BLaER1 (cell line): ENCODE measurements around the gene TMEM74B.
A peak's percentile ranks its signal among the peaks of the same experiment; 100 is the strongest.
"Not testable (repeated sequence)": the region's sequence is repeated elsewhere in the genome, so short reads cannot be mapped to it uniquely, and the experiment has no call there.

Source experiments
- H3K27ac ChIP-seq: shearing (Covaris generic); formaldehyde crosslinking; 2 replicates; pipeline ENCODE4 v1.8.1; 2022
- H3K27me3 ChIP-seq: shearing (Covaris generic); formaldehyde crosslinking; 2 replicates; pipeline ENCODE4 v1.8.1; 2022
- H3K36me3 ChIP-seq: shearing (Covaris generic); formaldehyde crosslinking; 2 replicates; pipeline ENCODE4 v1.8.1; 2022
- H3K4me1 ChIP-seq: shearing (Covaris generic); formaldehyde crosslinking; 2 replicates; pipeline ENCODE4 v1.8.1; 2022
- H3K4me2 ChIP-seq: shearing (Covaris generic); formaldehyde crosslinking; 2 replicates; pipeline ENCODE4 v1.8.1; 2022
- H3K4me3 ChIP-seq: shearing (Covaris generic); formaldehyde crosslinking; 2 replicates; pipeline ENCODE4 v1.8.1; 2022
- H3K9ac ChIP-seq: shearing (Covaris generic); formaldehyde crosslinking; 2 replicates; pipeline ENCODE4 v1.8.1; 2022
- H3K9me3 ChIP-seq: shearing (Covaris generic); formaldehyde crosslinking; 2 replicates; pipeline ENCODE4 v1.8.1; 2022
- H4K20me1 ChIP-seq: shearing (Covaris generic); formaldehyde crosslinking; 2 replicates; pipeline ENCODE4 v1.8.1; 2022
- Cebpa-rat ChIP-seq: shearing (Covaris generic); IDR thresholded peaks from 2 replicates; pipeline ENCODE4 v1.8.1; 2022

TMEM74B gene

GRCh38 chr20:1184638-1185315 lies at the start of gene TMEM74B:
Gene TMEM74B, minus strand, starts transcription at chr20:1184981. Its CDS starts 1,180 bp downstream, at chr20:1183801.
- peak within 1 kb of the TSS; percentile 63 for H3K4me2 ChIP-seq
- H3K4me1 ChIP-seq, result no peaks in the 10 kb centered on the region
- H4K20me1 ChIP-seq, result peaks cover 24% of the 10 kb centered on the region; the same call in 1 of the 2 replicates
- peaks cover 41% of the 10 kb centered on the region for H3K27me3 ChIP-seq
- no peak within 1 kb of the TSS for H3K9ac ChIP-seq
- peak within 1 kb of the TSS; percentile 58 for H3K4me3 ChIP-seq
- no peaks in the 10 kb centered on the region; the same call in 1 of the 2 replicates for H3K36me3 ChIP-seq
- H3K27ac ChIP-seq, result no peak within 1 kb of the TSS
- no peak for TF ChIP-seq Cebpa-rat
- no peaks in the 10 kb centered on the region for H3K9me3 ChIP-seq

- Histone ChIP-seq H3K4me1 (peaks cover 5% of the 10 kb centered on the region), H3K9ac (no peak overlapping the region), H3K36me3 (no peaks in the 10 kb centered on the region), H3K27me3 (peaks cover 4% of the 10 kb centered on the region; the same call in 1 of the 2 replicates), H3K27ac (no peak overlapping the region), H3K4me2 (no peak overlapping the region), H3K4me3 (no peak overlapping the region), H4K20me1 (no peaks in the 10 kb centered on the region), H3K9me3 (no peaks in the 10 kb centered on the region)
- TF ChIP-seq Cebpa-rat, result no peak
Measured at GRCh38 chr20:1232286-1233111, 47.7 kb upstream of the TMEM74B start.

- H3K9ac ChIP-seq, result no peak overlapping the region
- no peaks in the 10 kb centered on the region for H3K36me3 ChIP-seq
- no peaks in the 10 kb centered on the region for H4K20me1 ChIP-seq
- H3K4me2 ChIP-seq, result no peak overlapping the region
- no peak overlapping the region for H3K27ac ChIP-seq
- peaks cover 20% of the 10 kb centered on the region for H3K27me3 ChIP-seq
- TF ChIP-seq Cebpa-rat, result no peak
- no peaks in the 10 kb centered on the region for H3K9me3 ChIP-seq
- H3K4me3 ChIP-seq, result no peak overlapping the region
- peaks cover 12% of the 10 kb centered on the region for H3K4me1 ChIP-seq
Measured at GRCh38 chr20:1229541-1229940, 44.8 kb upstream of the TMEM74B start.

- peaks cover 20% of the 10 kb centered on the region for H3K27me3 ChIP-seq
- H4K20me1 ChIP-seq, result no peaks in the 10 kb centered on the region
- peak within 1 kb of the TSS; percentile 100 for H3K4me2 ChIP-seq
- H3K9me3 ChIP-seq, result no peaks in the 10 kb centered on the region
- H3K36me3 ChIP-seq, result no peaks in the 10 kb centered on the region
- peak within 1 kb of the TSS; percentile 77 for H3K4me3 ChIP-seq
- TF ChIP-seq Cebpa-rat, result no peak
- H3K4me1 ChIP-seq, result peaks cover 10% of the 10 kb centered on the region
- peak within 1 kb of the TSS; percentile 71 for H3K9ac ChIP-seq
- no peak within 1 kb of the TSS for H3K27ac ChIP-seq
Measured at GRCh38 chr20:1225783-1226654, 41.2 kb upstream of the TMEM74B start, which contains the start of gene RAD21L1. Gene RAD21L1, plus strand, starts transcription at chr20:1226044. Its CDS starts 2,410 bp downstream, at chr20:1228454.

GRCh38 chr20:1225263-1225782 lies 40.5 kb upstream of the TMEM74B start:
- H3K36me3 ChIP-seq, result no peaks in the 10 kb centered on the region
- no peak for TF ChIP-seq Cebpa-rat
- H3K27ac ChIP-seq, result no peak overlapping the region
- H3K4me1 ChIP-seq, result peaks cover 7% of the 10 kb centered on the region
- peaks cover 20% of the 10 kb centered on the region for H3K27me3 ChIP-seq
- H3K4me3 ChIP-seq, result no peak overlapping the region
- H4K20me1 ChIP-seq, result no peaks in the 10 kb centered on the region
- H3K9me3 ChIP-seq, result no peaks in the 10 kb centered on the region
- H3K9ac ChIP-seq, result no peak overlapping the region
- H3K4me2 ChIP-seq, result peak overlapping the region; percentile 24; the same call in 1 of the 2 replicates

- no peak overlapping the region for H3K4me2 ChIP-seq
- peaks cover 20% of the 10 kb centered on the region for H3K27me3 ChIP-seq
- no peaks in the 10 kb centered on the region for H3K9me3 ChIP-seq
- no peak overlapping the region for H3K27ac ChIP-seq
- peaks cover 7% of the 10 kb centered on the region for H3K4me1 ChIP-seq
- no peaks in the 10 kb centered on the region for H4K20me1 ChIP-seq
- no peak for TF ChIP-seq Cebpa-rat
- no peak overlapping the region for H3K9ac ChIP-seq
- no peaks in the 10 kb centered on the region for H3K36me3 ChIP-seq
- H3K4me3 ChIP-seq, result no peak overlapping the region
Measured at GRCh38 chr20:1224205-1224890, 39.6 kb upstream of the TMEM74B start.

GRCh38 chr20:1222750-1223149 lies 38.0 kb upstream of the TMEM74B start:
- not testable (repeated sequence) for H3K4me1 ChIP-seq, H3K36me3 ChIP-seq, H3K4me2 ChIP-seq, H3K27ac ChIP-seq, H4K20me1 ChIP-seq, H3K4me3 ChIP-seq, H3K9me3 ChIP-seq, H3K9ac ChIP-seq
- H3K27me3 ChIP-seq, result peaks cover 18% of the 10 kb centered on the region

- not testable (repeated sequence) for H3K4me1 ChIP-seq, H4K20me1 ChIP-seq, H3K27me3 ChIP-seq, H3K4me3 ChIP-seq, H3K9ac ChIP-seq, H3K9me3 ChIP-seq, H3K36me3 ChIP-seq, H3K27ac ChIP-seq
- peak overlapping the region; percentile 20; the same call in 1 of the 2 replicates for H3K4me2 ChIP-seq
Measured at GRCh38 chr20:1216527-1217427, 32.0 kb upstream of the TMEM74B start.
